GM20431 (cell line): ENCODE data around the gene ILKAP.
"Not testable (repeated sequence)": the region's sequence is repeated elsewhere in the genome, so short reads cannot be mapped to it uniquely, and the experiment has no call there.

Experiments used
- in situ Hi-C: fragments of 300-500 bp; cut with MseI, MboI; formaldehyde crosslinking; loops from one replicate; pipeline ENCODE4 v1.15.0; 2020; ENCODE audit warnings: low sequenced_read_pairs; ENCODE audit not compliant: unreplicated experiment

The ILKAP gene

DNA sequence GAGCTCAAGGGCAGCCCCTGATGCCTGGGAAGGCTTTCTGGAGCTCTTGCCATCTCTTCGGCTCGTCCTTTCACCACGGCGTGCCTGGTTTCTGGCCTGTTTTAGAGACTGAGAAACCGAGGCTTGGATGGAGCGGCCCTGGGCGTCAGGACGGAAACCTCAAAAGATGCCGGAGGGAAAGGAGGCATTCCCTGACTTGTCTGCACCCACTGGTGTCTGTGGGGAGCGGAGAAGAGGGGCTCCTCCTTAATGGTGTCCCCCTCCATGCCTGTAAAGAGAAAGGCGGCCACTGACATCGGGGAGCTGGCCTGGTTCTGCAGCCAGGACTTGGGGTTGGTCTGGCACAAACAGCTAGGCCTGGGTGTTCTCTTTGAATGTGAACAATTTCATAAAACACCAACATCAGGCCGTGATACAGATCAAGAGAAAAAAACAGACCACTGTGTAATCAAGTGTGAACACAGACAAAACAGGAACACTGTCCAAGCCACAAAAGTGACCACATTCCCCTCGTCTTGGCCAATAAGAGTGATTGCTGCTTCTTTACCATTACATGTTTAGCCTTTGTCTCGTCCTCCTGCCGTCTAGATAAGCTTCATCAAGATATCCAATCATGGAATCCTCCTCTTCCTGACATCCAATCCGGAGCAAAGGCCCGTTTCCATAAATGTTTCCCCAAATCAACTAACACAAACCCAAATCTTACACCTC, 633 bp upstream of the ILKAP start:
- in situ Hi-C loops: no loop called here

DNA sequence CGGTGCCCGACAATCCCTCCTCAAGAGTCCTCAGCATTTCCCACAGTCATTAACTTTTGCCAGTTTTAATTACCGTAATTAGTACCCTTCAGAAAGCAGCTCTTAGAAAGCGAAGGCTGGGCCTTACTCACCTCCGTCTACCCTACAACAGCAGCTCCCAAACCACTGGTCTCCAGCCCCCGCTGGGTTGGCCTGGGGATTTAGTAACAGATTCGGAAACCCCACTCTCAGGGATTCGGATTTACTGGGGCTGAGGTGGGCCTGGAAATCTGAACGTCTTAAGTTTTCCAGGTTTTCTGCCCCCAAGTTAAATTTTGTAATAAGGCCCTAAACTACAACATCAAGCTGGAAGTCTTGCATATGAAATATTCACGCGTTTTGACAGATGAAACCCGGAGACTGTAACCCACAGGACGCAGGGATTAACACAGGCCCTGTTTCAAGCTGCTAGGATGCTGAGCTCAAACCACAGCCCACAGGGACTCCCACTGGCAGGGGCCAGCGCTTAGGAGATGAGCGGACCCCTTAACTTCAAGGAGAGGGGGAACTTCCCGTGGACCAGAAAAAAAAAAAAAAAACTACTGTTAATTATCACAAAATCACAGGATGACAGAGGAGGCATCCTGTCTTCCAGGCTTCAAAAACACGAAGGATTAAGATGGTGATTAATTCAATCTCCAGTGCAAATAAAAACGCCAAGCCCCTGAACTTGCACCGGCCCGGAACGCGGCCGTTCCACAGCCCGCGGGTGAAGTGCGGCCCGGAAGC, 985 bp downstream of the ILKAP start:
- in situ Hi-C loops: no loop called here

DNA sequence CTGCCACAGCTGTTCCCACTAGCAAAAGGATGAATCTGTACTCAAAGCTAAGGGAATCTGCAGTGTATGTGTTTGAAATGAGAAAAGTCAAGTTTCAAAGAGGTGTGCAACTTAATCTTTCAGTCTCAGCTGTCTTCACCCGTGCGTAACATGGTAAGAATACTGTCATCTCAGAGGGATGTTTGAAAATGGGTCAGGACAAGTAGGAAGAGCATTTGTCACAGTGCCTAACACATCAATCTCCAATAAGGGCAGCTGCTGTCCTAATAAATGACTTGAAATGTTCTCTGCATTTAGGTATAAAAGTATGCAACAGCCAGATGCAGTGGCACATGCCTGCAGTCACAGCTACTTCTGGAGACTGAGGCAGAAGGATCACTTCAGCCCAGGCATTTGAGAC, 13.1 kb downstream of the ILKAP start:
- in situ Hi-C loops: no loop called here

DNA sequence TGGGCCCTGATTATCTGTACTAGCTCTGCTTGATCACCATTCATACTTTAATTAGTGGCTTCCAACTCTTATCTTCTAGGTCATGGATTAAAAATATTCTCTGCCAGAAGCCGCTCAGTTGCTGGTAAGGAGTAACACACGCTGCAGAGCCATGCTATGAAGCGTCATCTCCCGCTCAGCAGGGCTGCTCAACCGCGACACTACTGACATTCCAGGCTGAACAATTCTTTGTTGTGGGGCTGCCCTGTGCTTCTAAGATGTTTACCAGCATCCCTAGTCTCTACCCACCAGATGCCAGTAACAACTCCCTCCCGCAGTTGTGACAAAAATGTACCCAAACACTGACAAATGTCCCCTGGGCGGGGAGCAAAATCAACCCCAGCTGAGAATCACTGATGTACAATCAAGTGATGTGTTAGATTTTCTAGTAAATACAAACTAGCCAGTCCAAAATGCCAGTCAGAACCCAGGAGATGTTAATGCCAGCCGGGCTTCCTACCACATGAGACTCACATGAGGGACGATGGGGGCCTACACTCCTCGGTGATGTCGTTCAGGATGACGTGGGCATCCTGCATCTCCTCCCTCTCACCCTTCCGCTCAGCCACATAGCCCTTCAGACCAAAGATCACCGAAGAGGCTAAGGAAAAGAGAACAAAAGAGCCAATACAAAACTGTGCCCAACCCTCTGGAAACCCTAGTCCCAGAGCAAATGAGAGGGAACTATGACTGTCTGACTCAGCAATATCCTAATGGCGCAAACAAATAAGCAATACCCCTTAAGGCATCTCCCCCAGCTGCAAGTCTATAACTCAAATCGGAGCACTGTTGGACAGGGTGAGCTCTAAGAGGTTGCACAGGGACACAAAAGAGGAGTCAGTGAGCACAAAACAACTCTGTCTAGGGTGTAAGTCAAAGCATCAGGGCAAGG, 15.6 kb downstream of the ILKAP start:
- in situ Hi-C loops: no loop called here

DNA sequence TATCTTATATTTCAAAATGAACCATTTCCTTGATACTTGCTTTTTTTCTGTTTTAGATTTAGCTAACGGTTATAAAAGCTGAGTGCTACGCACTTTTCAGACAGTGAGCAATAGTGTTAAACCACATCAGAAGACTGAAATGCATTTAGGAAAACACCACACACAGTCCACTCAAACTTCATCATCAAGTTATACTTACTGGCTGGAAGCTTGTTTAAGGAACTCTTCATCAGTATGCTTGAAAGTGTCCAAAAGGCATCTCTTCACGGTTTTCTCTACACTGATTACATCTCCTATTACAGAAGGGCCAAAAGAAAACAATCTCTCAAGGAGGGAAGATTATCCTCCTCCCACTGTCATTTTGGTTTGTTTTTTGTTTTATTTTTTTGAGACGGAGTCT, 19.7 kb downstream of the ILKAP start:
- in situ Hi-C loops: no loop called here

DNA sequence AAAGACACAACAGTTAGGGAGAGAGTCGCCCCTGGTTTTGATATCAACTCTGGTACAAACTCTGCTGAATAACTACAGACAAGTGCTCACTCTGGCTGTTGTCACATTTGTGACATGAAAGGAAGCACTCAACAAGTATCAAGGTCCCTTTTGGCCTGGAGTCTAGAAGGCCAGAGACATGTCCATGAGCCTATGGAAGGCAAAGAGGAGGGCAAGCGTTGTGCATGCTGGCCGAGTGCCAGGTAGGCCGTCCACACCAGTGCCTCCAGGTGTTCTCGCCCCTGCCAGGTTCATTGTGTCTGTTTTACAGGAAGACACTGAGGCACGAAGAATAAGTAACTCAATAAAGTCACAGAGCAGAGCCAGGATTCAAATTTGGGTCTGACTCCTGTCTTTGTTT, 21.1 kb downstream of the ILKAP start:
- in situ Hi-C loops: no loop called here

DNA sequence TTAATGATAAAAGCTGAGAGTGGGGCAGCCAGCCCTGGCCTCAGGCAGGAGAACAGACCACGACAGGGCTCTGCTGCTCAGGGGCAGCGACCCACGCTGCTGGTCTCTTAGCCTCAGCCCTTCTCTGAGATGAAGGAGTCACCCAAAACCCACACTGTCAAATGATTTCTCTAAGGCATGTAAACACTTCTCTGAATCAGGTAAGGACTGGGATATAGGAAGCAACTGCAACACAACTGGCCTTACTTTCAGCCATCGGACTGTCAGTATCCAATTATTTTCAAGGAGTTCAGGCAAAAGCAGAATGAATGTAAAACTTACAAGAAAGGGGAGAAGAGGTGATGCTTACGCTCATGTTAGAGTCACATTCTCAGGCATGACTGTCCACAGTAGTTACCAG, 22.9 kb downstream of the ILKAP start:
- in situ Hi-C loops: no loop called here

DNA sequence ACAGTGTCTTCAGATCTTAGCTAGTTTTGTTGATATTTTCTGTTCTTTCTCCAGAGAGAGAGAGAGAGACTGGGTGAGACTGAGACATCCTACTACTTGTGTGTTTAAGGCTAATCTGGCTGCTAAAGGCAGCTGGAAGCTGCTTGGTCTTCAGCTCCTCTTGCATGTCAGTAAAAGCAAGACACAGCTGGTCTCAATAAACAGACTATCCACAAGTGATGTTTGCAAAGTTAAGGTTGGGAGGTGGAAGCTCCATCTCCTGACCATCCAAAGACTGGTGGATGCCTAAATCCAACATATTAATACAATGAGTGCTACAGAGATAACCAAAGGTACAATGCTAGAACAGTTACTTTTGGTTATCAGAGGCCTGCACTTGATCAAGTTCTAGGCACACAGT, 26.9 kb downstream of the ILKAP start:
- in situ Hi-C loops: no loop called here

DNA sequence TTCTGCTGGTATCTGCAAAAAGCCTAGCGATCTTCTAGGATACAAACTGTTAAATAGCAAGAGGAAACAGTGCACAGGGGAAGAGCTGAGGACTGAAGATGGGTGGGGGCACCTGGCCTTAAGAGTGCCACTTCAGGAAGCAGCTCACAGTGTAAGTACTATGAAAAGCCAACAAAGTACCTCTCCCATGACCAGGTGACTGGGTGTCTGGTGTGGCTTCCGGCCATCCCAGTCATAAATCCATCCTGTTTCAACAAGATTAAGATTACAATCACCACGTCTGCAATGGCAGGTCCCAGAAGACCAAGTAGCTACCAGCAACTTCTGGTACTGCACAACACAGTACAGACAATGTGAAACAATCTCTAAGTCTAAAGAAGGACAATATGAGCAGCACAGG, 28.8 kb downstream of the ILKAP start:
- in situ Hi-C loops: no loop called here

DNA sequence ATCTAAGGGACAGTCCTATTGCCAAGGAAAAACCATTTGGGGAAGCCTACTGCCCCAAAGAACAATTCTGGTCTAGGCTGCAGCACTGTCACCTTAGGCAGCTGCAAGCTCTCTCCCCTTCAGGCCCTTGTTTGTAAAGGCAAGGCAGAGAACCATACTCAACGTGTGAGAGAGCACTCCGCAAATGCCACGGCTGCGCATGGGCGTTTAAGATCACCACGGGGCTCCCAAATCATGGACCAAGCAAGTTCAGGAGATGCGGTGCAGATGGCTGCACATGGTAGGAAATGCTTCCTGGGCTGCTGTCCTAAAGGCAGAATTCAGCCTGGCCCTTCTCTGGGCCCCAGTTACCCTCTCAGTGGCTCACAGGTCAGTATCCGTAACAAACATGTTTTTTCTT, 29.2 kb downstream of the ILKAP start:
- in situ Hi-C loops: no loop called here

DNA sequence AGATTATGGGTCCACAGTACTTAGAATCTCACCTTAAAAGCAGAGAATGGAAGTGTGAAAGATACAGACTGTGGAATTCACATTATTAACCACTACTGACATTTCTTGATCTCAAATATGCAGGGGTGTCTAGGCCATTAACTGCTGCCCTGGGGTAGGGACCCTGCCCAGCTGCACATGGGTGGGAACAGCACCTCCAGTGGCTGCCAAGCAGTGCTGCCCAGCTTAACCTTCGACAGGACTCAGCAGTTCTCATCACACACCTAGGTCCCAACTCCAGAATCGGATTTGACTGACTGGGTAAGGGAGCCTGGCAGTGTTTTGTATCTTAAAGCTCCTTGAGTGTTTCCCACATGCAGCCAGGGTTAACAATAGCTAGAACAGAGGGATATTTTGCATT, 29.8 kb downstream of the ILKAP start:
- in situ Hi-C loops: no loop called here

DNA sequence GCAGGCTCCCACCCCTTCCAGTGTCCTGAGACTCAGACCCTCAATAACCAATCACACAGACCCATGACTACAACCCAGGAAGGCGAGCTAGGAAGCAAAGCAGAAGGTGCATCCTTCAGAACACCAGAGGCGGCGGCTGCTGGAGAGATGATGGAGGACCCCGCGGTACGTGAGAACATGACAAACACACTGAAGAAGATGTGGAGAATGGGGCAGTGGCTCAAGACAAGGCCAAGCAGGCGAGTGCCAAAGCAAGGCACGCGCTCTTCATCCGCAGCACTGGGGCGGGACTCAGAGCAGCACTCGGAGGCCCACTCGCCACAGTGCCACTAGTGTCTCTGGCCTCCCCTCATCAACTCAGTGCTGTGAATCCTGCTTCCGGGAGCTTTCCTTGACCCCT, 31.1 kb downstream of the ILKAP start:
- in situ Hi-C loops: no loop called here

DNA sequence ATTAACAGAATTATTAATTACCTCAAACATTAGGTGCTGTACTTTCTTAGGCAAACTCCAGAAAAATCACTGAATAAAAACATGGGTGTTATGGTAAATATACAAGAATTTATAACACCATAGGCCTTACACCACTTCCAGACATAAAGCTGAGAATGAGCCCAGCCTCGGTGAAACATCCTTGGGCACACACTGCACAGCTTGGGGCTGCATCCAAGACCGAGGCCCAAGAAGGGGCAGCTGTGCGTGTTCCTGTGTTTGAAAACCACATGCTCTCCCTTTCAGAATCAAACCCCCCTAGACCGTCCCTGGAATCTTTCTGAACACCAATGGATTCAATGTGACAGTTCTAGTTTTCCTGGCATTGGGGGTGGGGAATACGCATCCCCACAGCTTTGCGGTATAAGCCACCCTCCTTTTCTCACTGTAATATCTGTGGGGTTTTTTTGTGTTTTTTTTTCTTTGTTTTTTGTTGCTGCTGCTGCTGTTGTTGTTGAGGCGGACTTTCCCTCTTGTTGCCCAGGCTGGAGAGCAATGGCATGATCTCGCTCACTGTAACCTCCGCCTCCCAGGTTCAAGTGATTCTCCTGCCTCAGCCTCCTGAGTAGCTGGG, 31.8 kb downstream of the ILKAP start:
- in situ Hi-C loops: no loop called here

DNA sequence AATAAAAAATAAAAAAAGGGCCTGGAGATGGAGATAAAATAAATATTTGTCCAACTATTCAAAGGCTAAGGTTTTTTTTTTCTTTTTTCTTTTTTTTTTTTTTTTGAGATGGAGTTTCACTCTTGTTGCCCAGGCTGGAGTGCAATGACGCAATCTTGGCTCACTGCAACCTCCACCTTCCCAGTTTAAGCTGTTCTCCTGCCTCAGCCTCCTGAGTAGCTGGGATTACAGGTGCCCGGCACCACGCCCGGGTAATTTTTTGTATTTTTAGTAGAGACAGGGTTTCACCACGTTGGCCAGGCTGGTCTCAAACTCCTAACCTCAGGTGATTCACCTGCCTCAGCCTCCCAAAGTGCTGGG, 32.4 kb downstream of the ILKAP start:
- in situ Hi-C loops: not testable (repeated sequence)

DNA sequence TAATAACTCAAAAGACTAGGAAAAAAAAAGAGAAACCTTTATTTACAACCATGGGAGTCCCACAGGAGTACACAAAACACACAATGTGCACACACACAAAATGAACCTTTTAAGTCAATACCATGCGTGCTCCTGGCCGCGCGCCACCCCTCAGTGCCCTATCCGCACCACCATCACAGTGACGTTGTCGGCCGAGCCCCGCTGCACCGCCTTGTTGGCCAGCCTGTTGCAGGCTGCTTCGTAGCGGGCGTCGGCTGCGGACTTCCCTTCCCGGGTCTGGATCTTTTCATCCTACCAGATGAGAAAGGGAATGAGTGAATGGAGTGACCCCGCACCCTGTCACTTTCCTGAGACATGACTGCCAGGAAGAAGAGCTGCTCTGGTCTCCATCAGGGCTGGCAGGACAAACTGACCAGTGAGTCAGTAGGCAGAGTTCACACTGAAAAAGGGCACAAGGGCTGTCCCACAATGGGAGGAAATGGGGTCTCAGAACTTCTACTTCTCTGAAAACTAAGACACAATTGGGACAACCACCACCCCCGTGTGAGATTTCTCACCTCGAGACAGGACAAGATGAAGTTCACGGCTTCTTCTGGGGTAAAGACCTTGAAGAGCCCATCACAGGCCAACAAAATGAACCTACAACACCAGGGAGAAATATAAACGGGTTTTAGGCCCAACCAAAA, 33.0 kb downstream of the ILKAP start:
- in situ Hi-C loops: no loop called here

DNA sequence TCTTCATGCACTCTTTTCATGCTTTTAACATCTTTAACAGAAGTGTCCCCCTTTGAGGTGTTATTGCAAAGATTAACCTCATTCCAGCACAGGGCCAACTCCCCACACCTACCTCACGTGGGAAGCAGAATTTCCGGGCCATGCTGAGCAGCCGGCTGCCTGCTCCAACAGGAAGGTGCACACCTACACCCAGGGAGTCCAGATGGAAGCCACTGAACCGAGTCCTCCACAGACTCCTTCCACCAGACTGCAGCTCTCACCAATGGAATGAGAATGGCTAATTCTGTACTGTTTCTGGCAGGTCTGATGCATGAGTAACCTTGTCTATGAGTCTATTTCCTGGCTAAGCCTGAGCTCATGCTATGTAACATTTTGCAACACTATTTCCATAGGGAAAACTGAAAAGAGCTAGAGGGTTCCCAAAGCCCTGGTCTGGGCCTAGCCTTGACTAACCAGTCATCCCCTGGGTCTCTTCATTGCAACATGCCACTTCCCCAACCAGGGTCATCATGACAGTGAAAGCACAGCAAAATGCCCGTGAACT, 33.7 kb downstream of the ILKAP start:
- in situ Hi-C loops: no loop called here

DNA sequence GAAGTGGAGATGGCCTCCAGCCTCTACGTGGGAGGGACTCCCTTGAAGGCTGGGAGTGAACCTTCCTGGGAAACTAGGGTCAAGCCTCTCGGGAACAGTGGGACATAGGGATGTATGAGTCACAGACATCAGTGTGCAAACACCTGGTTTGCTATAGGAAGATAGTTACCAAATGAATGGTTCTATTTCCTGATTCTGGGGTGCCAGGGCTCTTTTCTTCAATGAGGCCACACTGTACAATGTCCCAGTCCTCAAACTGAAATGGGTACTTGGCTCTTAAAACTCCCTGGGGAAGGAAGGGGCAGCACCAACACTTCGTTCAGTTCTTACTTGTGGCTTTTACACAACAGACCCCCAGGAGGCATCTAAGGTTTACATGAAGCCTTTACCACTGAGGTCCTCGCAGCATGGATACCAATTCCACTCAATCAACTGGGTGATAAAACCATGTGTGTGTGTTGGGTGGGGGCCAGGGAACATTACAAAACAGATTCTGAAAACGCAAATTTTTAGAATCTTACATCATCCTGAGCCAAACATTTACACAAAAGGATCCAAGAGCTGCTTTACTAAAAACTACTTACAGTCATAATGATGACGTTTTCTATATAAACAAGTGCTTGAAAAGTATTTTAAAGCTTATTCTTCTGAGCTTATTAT, 34.3 kb downstream of the ILKAP start:
- in situ Hi-C loops: no loop called here

DNA sequence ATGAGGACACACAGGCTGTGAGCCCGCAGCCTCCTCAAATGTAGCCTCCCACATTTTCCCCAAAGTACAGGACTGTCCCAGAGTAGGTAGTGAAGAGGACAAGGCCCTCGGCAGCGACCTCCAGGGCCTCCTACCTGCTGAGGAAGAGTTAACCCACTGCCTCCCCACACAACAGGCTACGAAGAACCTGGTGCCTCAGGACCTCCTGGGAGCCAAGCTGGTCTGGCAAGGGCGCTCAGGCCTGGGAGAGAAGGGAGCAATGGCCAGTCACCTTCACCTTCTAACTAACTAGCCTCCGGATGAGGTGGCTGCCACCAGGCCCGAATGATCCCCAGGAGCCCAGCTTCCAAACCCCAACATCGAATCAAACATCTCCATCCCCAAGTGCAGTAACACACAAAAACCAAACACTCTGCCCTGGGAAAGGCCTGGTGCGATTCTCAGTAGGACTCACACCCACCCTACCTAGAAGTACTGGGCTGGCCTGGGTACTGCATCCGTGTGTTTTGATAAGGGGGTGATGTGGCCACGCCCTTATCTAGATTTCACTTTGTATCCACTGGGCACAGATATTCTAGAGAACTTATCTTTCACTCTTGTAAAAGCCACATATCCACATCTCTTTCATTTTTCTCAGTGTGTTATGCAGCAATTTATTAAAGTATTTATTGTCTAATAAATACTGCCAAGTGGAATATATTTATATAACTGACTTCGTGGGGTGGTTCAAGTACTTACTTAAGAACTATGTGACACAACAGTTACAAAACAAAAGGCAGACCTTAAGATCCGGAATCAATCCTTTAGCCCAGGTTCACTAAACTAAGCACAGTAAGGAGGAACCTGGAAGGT, 35.1 kb downstream of the ILKAP start:
- in situ Hi-C loops: no loop called here
